Prostate gland (tissue), 2 donors: Measurements from ENCODE around the gene ATAT1. TPM values are rescaled to one million over a fixed set of nuclear protein-coding genes. Genes with fewer than 3 reads are reported as not detected.

Experiments
- DNase-seq: peaks from one replicate; pipeline ENCODE4 v3.0.0-alpha.2; 2019; ENCODE audit warnings: low spot score
- H3K27ac ChIP-seq, 2 donors: fragments of 200-600 bp; sonication (generic); 2 replicates each; pipeline ENCODE4 v1.5.1; 2017 to 2019
- H3K27me3 ChIP-seq: fragments of 200-600 bp; sonication (generic); replicated peaks from 2 replicates; pipeline ENCODE4 v1.5.1; 2019; ENCODE audit not compliant: insufficient read depth
- H3K36me3 ChIP-seq, 2 donors: fragments of 200-600 bp; sonication (generic); 1 replicate in 1 of 2; 2 replicates in 1 of 2; pipeline versions ENCODE4 v1.5.1 to v1.8.1; 2017 to 2019
- H3K4me1 ChIP-seq: fragments of 200-600 bp; sonication (generic); replicated peaks from 2 replicates; pipeline ENCODE4 v1.5.1; 2019
- H3K4me3 ChIP-seq, 2 donors: fragments of 200-600 bp; sonication (generic); 2 replicates each; pipeline ENCODE4 v1.5.1; 2017 to 2019
- H3K9me3 ChIP-seq: fragments of 200-600 bp; sonication (generic); 2 replicates; pipeline ENCODE4 v1.5.1; 2017
- CTCF ChIP-seq, 4 experiments: fragments of 200-600 bp in 2 of 4; fragments of 450-650 bp in 2 of 4; sonication (generic) in 2 of 4; IDR thresholded peaks; 1 replicate in 3 of 4; 2 replicates in 1 of 4; pipeline ENCODE4 v1.5.1; 2016 to 2019; ENCODE audit warnings: antibody characterized with exemption in 4 of 4, mild to moderate bottlenecking in 2 of 4, moderate library complexity in 2 of 4
- POLR2A ChIP-seq: fragments of 450-650 bp; IDR thresholded peaks from one replicate; pipeline ENCODE4 v1.6.1; 2016; ENCODE audit warnings: antibody characterized with exemption, mild to moderate bottlenecking
- POLR2AphosphoS5 ChIP-seq: sonication (generic); formaldehyde crosslinking; IDR thresholded peaks from one replicate; pipeline ENCODE4 v1.6.1; 2017; ENCODE audit warnings: antibody characterized with exemption
- WGBS: methylation state at CpG from one replicate; pipeline ENCODE4 v1.1.5; 2018; 5-methylcytosine and 5-hydroxymethylcytosine counted together
- intact Hi-C: fragments of 100-400 bp; cut with DNase I; formaldehyde crosslinking; loops from one replicate; pipeline ENCODE4 v1.14.2; 2022
- microRNA counts, 2 donors: library from miRNA; unstranded; fragments of <30 nt; microRNA quantifications; one replicate each; lab custom pipeline; 2016 to 2017
- microRNA-seq: library from miRNA; unstranded; fragments of <30 nt; microRNA quantifications from one replicate; pipeline ENCODE4, GENCODE V29; 2016
- small RNA-seq, 2 donors: library from RNA; depleted of rRNA; stranded (forward); fragments of <200 nt; gene quantifications; one replicate each; pipeline ENCODE3, GENCODE V24; 2016
- total RNA-seq, 2 donors: library from RNA; depleted of rRNA; stranded (reverse); fragments of >200 nt; gene quantifications; one replicate each; pipeline ENCODE4 v1.1.0, GENCODE V29; 2016

ATAT1 gene
- total RNA-seq, 2 donors from 2014 or later = 8.7 to 11.0 TPM

GRCh38 chr6:30691208-30691847 lies 64.7 kb downstream of the ATAT1 start:
- no peak for DNase-seq
- WGBS = 12% methylated on average over 8 of the region's 8 CpGs
- intact Hi-C loops = no loop called here
- Histone ChIP-seq H3K4me1 (no peaks in the 10 kb centered on the region), H3K27ac (peak overlapping the region; percentile 85 to 86), H3K36me3 (no peaks in the 10 kb centered on the region), H3K9me3 (no peaks in the 10 kb centered on the region), H3K4me3 (peak overlapping the region; percentile 50 to 52), H3K27me3 (no peaks in the 10 kb centered on the region)
- TF ChIP-seq POLR2A (no peak), POLR2AphosphoS5 (no peak), CTCF (IDR thresholded peaks at IDR 0.05) (no peak)

MicroRNA genes within 50 kb of the gene (microRNA counts, 767-probe panel; counts per million panel counts)
- microRNA hsa-miR-877-5p (lab: Ali Mortazavi, UCI) = 431 to 1,631 counts per million in 2 donors

Small RNAs within 50 kb of the gene (microRNA-seq; reads per million reads assigned to microRNA genes)
- gene MIR877 = 75.2 reads per million, percentile 71 among the genes with 10 or more reads in this experiment

Small RNAs within 50 kb of the gene (small RNA-seq; reads per million reads assigned to genes)
- 2.3 to 3.4 reads per million in 2 donors for gene MIR877

Other genes with a start within 250 kb of the ATAT1 start
- gene HLA-E, start 137.4 kb upstream of the ATAT1 start, total RNA-seq = 100 to 1,000 TPM; 293 to 354 TPM
- 10 to 100 TPM; 38.3 to 56.4 TPM for gene GNL1, start 70.4 kb upstream of the ATAT1 start, total RNA-seq
- 10 to 100 TPM in 1 of 2 donors, 1 to 10 TPM in 1; 8.6 to 11.7 TPM for gene PRR3, start 69.6 kb upstream of the ATAT1 start, total RNA-seq
- 10 to 100 TPM; 42.3 to 49.2 TPM for gene ABCF1, start 55.4 kb upstream of the ATAT1 start, total RNA-seq
- 10 to 100 TPM; 40.0 to 51.0 TPM for gene PPP1R10, start 9.6 kb upstream of the ATAT1 start, total RNA-seq
- gene MRPS18B, start 9.0 kb upstream of the ATAT1 start, total RNA-seq = 10 to 100 TPM; 63.6 to 69.2 TPM
- gene C6orf136, start 20.3 kb downstream of the ATAT1 start, total RNA-seq = 10 to 100 TPM; 12.8 to 18.5 TPM
- 10 to 100 TPM; 26.4 to 41.0 TPM for gene DHX16, start 46.1 kb downstream of the ATAT1 start, total RNA-seq
- gene PPP1R18, start 59.8 kb downstream of the ATAT1 start, total RNA-seq = 10 to 100 TPM; 12.2 to 21.9 TPM
- 1 to 10 TPM; 5.9 to 7.3 TPM for gene NRM, start 64.1 kb downstream of the ATAT1 start, total RNA-seq
- 10 to 100 TPM; 20.5 to 26.3 TPM for gene MDC1, start 90.4 kb downstream of the ATAT1 start, total RNA-seq
- gene TUBB, start 93.5 kb downstream of the ATAT1 start, total RNA-seq = 100 to 1,000 TPM; 196 to 270 TPM
- 100 to 1,000 TPM; 117 to 133 TPM for gene FLOT1, start 115.8 kb downstream of the ATAT1 start, total RNA-seq
- 10 to 100 TPM; 13.9 to 26.4 TPM for gene IER3, start 117.7 kb downstream of the ATAT1 start, total RNA-seq